Caco-2 (cell line): ENCODE data around the gene HIGD1B. TPM values are rescaled to one million over a fixed set of nuclear protein-coding genes. Genes with fewer than 3 reads are reported as not detected.

Source experiments
- BruUV-seq: library from RNA; stranded (reverse); fragments of 400-500 nt; replicated peaks from 2 replicates; lab custom pipeline; 2021; lab: Mats Ljungman, UMichigan
- CTCF ChIA-PET: fragments of 300-600 bp; sonication (Branson Sonifier 250); formaldehyde crosslinking; loops from one replicate; lab custom pipeline; 2022; ENCODE audit warnings: antibody characterized with exemption; lab: Charles Lee
- POLR2A ChIA-PET: fragments of 300-600 bp; sonication (Branson Sonifier 250); formaldehyde crosslinking; loops from one replicate; lab custom pipeline; 2022; ENCODE audit warnings: antibody characterized with exemption; lab: Charles Lee
- DNase-seq, 2 experiments: peaks; one replicate each; pipeline versions ENCODE4 v3.0.0 to v3.0.0-alpha.2; 2020 to 2022
- H3K27me3 ChIP-seq: replicated peaks from 2 replicates; pipeline ENCODE4 v1.6.0; 2011; ENCODE audit warnings: low read length; ENCODE audit not compliant: control insufficient read depth, insufficient read depth
- H3K36me3 ChIP-seq: 2 replicates; pipeline ENCODE4 v1.5.1; 2011; ENCODE audit warnings: low read length; ENCODE audit not compliant: control insufficient read depth, insufficient read depth
- H3K4me1 ChIP-seq: fragments of 250-450 bp; sonication (Bioruptor Pico); 2 replicates; pipeline ENCODE4 v1.5.1; 2020; ENCODE audit warnings: mild to moderate bottlenecking
- H3K4me3 ChIP-seq: 2 replicates; pipeline ENCODE4 v1.5.1; 2011; ENCODE audit warnings: low read depth, mild to moderate bottlenecking, control low read depth, low read length
- H3K9me3 ChIP-seq: fragments of 250-450 bp; sonication (Bioruptor Pico); 2 replicates; pipeline ENCODE4 v1.5.1; 2020; ENCODE audit warnings: mild to moderate bottlenecking, moderate library complexity
- H3K27ac Mint-ChIP-seq: one replicate; pipeline ENCODE4 v1.8.0; 2022; ENCODE audit warnings: mixed read lengths; ENCODE audit not compliant: unreplicated experiment
- H3K27me3 Mint-ChIP-seq: one replicate; pipeline ENCODE4 v1.8.0; 2022; ENCODE audit warnings: mixed read lengths; ENCODE audit not compliant: insufficient read depth, unreplicated experiment
- H3K36me3 Mint-ChIP-seq: one replicate; pipeline ENCODE4 v1.8.0; 2022; ENCODE audit warnings: mild to moderate bottlenecking, mixed read lengths; ENCODE audit not compliant: insufficient read depth, unreplicated experiment
- H3K4me1 Mint-ChIP-seq: one replicate; pipeline ENCODE4 v1.8.0; 2022; ENCODE audit warnings: low read depth, mixed read lengths; ENCODE audit not compliant: unreplicated experiment
- H3K4me3 Mint-ChIP-seq: one replicate; pipeline ENCODE4 v1.8.0; 2022; ENCODE audit warnings: mild to moderate bottlenecking, moderate library complexity, mixed read lengths; ENCODE audit not compliant: unreplicated experiment
- H3K9me3 Mint-ChIP-seq: one replicate; pipeline ENCODE4 v1.8.0; 2022; ENCODE audit warnings: mixed read lengths; ENCODE audit not compliant: unreplicated experiment
- CTCF ChIP-seq, 2 experiments: fragments of 200-600 bp in 1 of 2; IDR thresholded peaks; 1 replicate in 1 of 2; 2 replicates in 1 of 2; pipeline versions ENCODE4 v1.5.1 to v1.8.0; 2011 to 2022; ENCODE audit warnings: antibody characterized with exemption in 1 of 2, control low read depth in 1 of 2, inconsistent platforms in 1 of 2, low read depth in 1 of 2, low read length in 1 of 2, mild to moderate bottlenecking in 1 of 2, moderate library complexity in 1 of 2; ENCODE audit not compliant: insufficient read depth in 1 of 2, severe bottlenecking in 1 of 2, unreplicated experiment in 1 of 2
- intact Hi-C: fragments of 100-400 bp; cut with micrococcal nuclease; formaldehyde crosslinking; loops from one replicate; pipeline ENCODE4 v1.10.0; 2022; ENCODE audit not compliant: unreplicated experiment
- total RNA-seq: library from RNA; stranded (reverse); gene quantifications from 2 replicates; pipeline ENCODE4 v1.2.3, GENCODE V29; 2022

HIGD1B gene
- total RNA-seq, 1 experiment from 2014 or later, result not detected

- Mint-ChIP-seq H3K9me3 (no peaks in the 10 kb centered on the region), H3K4me1 (peaks cover 7% of the 10 kb centered on the region), H3K27ac (peak within 1 kb of the TSS; percentile 100), H3K4me3 (peak within 1 kb of the TSS; percentile 77), H3K36me3 (peaks cover 29% of the 10 kb centered on the region), H3K27me3 (no peaks in the 10 kb centered on the region)
- Histone ChIP-seq H3K9me3 (no peaks in the 10 kb centered on the region), H3K27me3 (no peaks in the 10 kb centered on the region), H3K36me3 (no peaks in the 10 kb centered on the region; the same call in 1 of the 2 replicates), H3K4me3 (peak within 1 kb of the TSS; percentile 60), H3K4me1 (no peaks in the 10 kb centered on the region)
- peak; percentile 93 to 94 for DNase-seq
- BruUV-seq, result no TSS peak
- POLR2A ChIA-PET, result interaction anchor here (0.5 to 1.2 kb wide), 10 partner anchors 12 to 758 kb away, joined by 3 to 7 read pairs (median 3); partner anchors contain the start of genes DCAKD, HEXIM1 and KIF18B
- intact Hi-C loops, result loop anchor here (2.0 kb wide), 1 partner anchor 48 kb away; the partner anchor contains the start of gene KIF18B
- CTCF ChIA-PET, result interaction anchor here (0.6 to 1.9 kb wide), 7 partner anchors 10 to 124 kb away, joined by 3 to 11 read pairs (median 5); no protein-coding TSS in a partner anchor
- TF ChIP-seq CTCF (IDR thresholded peaks at IDR 0.05; ENCODE audit: insufficient read depth in 1 of 2, low read depth in 1 of 2, low read length in 1 of 2, severe bottlenecking in 1 of 2, unreplicated experiment in 1 of 2), result no peak
Measured at GRCh38 chr17:44899074-44899782, 51.5 kb downstream of the HIGD1B start, which contains the start of gene EFTUD2. Gene EFTUD2 (minus strand): TSS chr17:44899445. CDS start chr17:44894521, 4,924 bp downstream.

Other genes with a start within 250 kb of the HIGD1B start
- gene MEIOC, start 191.4 kb upstream of the HIGD1B start, total RNA-seq, result not detected in 2 replicates
- 54.3 and 54.8 TPM in 2 replicates for gene CCDC43, start 158.1 kb upstream of the HIGD1B start, total RNA-seq
- 31.8 and 34.2 TPM in 2 replicates for gene DBF4B, start 139.2 kb upstream of the HIGD1B start, total RNA-seq
- 1.9 and 2.3 TPM in 2 replicates for gene ADAM11, start 88.9 kb upstream of the HIGD1B start, total RNA-seq
- 33.5 and 34.6 TPM in 2 replicates for gene GJC1, start 17.6 kb upstream of the HIGD1B start, total RNA-seq
- gene EFTUD2, start 51.6 kb downstream of the HIGD1B start, total RNA-seq, result 175 and 186 TPM in 2 replicates
- gene GFAP, start 67.6 kb downstream of the HIGD1B start, total RNA-seq, result not detected in 2 replicates
- 63.6 and 68.4 TPM in 2 replicates for gene KIF18B, start 99.9 kb downstream of the HIGD1B start, total RNA-seq
- 2.5 and 5.2 TPM in 2 replicates for gene C1QL1, start 120.4 kb downstream of the HIGD1B start, total RNA-seq
- 12.0 and 15.1 TPM in 2 replicates for gene DCAKD, start 203.7 kb downstream of the HIGD1B start, total RNA-seq
- gene NMT1, start 213.4 kb downstream of the HIGD1B start, total RNA-seq, result 173 and 179 TPM in 2 replicates